ENCODE data around the gene LAMA5.

LAMA5 gene

GRCh38 chr20:62298577-62299249, 68.4 kb downstream of the LAMA5 start:
- DNase-seq, result no peak

- no peak for DNase-seq
These were observed 69.5 kb downstream of the LAMA5 start for GRCh38 chr20:62297449-62298227.

GRCh38 chr20:62296724-62297448, 70.2 kb downstream of the LAMA5 start:
- no peak for DNase-seq

GRCh38 chr20:62294516-62294915, 72.6 kb downstream of the LAMA5 start:
- DNase-seq, result no peak

- DNase-seq, result no peak
These were observed 73.2 kb downstream of the LAMA5 start for GRCh38 chr20:62293946-62294345.

- no peak for DNase-seq
These were observed 73.9 kb downstream of the LAMA5 start for GRCh38 chr20:62293111-62293784.

- no peak for DNase-seq
These were observed 75.0 kb downstream of the LAMA5 start for GRCh38 chr20:62292108-62292507.

GRCh38 chr20:62291251-62292066, 75.7 kb downstream of the LAMA5 start:
- no peak for DNase-seq

- no peak for DNase-seq
These were observed 77.2 kb downstream of the LAMA5 start for GRCh38 chr20:62289898-62290297.

- no peak for DNase-seq
These were observed 78.0 kb downstream of the LAMA5 start for GRCh38 chr20:62289131-62289530.

GRCh38 chr20:62288535-62289105, 78.5 kb downstream of the LAMA5 start:
- no peak for DNase-seq

- DNase-seq, result no peak
These were observed 79.2 kb downstream of the LAMA5 start for GRCh38 chr20:62287759-62288534.

GRCh38 chr20:62287129-62287528, 80.0 kb downstream of the LAMA5 start:
- no peak for DNase-seq

GRCh38 chr20:62286493-62287064, 80.5 kb downstream of the LAMA5 start:
- DNase-seq, result no peak

- DNase-seq, result no peak
These were observed 81.4 kb downstream of the LAMA5 start for GRCh38 chr20:62285722-62286121.

- DNase-seq, result no peak
These were observed 82.0 kb downstream of the LAMA5 start for GRCh38 chr20:62285151-62285550.

GRCh38 chr20:62284448-62284847, 82.7 kb downstream of the LAMA5 start:
- no peak for DNase-seq

GRCh38 chr20:62282877-62283503, 84.1 kb downstream of the LAMA5 start:
- DNase-seq, result no peak

- no peak for DNase-seq
These were observed 85.0 kb downstream of the LAMA5 start for GRCh38 chr20:62282103-62282502.

All from inflammatory macrophage treated with lipopolysaccharide for 1 hour (primary cell).